ENCODE data around the gene NDUFAF7.

NDUFAF7 gene

DNA sequence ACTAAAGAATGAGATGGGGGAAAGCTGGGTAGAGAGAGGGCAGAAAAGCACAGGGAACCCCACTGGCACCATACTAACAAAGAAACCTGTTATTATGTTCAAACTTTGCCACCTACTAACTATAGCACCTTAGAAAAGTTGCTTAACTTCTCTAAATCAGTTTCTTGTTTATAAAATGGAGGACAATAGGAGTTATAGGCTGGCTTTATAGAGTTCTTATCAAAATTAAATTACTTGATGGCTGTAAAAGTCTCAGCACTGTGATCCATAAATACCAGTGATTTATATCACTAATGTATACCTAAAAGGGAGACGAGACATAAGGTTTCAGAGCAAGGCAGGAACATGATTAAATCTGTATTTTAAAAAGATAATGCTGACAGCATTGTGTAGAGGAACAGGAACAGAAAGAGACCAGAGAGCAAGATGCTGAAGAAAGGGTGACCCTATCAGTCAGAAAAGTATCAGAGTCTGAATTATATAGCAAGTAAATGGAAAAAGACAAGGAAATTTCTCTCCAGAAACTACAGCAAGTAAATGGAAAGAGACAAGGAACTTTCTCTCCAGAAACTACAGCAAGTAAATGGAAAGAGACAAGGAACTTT, 64.1 kb downstream of the NDUFAF7 start:
- H3K4me3 ChIP-seq (ENCODE audit: low read depth, low read length) = no peak overlapping the region
- no peak for DNase-seq (ENCODE audit: low read depth)
- TF ChIP-seq, protein P1, sequence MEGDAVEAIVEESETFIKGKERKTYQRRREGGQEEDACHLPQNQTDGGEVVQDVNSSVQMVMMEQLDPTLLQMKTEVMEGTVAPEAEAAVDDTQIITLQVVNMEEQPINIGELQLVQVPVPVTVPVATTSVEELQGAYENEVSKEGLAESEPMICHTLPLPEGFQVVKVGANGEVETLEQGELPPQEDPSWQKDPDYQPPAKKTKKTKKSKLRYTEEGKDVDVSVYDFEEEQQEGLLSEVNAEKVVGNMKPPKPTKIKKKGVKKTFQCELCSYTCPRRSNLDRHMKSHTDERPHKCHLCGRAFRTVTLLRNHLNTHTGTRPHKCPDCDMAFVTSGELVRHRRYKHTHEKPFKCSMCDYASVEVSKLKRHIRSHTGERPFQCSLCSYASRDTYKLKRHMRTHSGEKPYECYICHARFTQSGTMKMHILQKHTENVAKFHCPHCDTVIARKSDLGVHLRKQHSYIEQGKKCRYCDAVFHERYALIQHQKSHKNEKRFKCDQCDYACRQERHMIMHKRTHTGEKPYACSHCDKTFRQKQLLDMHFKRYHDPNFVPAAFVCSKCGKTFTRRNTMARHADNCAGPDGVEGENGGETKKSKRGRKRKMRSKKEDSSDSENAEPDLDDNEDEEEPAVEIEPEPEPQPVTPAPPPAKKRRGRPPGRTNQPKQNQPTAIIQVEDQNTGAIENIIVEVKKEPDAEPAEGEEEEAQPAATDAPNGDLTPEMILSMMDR (IDR thresholded peaks at IDR 0.05; ENCODE audit: low read depth, low read length, missing control alignments) = no peak

GRCh38 chr2:37297632-37298031, 66.2 kb downstream of the NDUFAF7 start:
- TF ChIP-seq, protein P1 (IDR thresholded peaks at IDR 0.05; ENCODE audit: low read depth, low read length, missing control alignments) = no peak
- no peak overlapping the region for H3K4me3 ChIP-seq (ENCODE audit: low read depth, low read length)
- DNase-seq (ENCODE audit: low read depth) = no peak

All from GM12864 (cell line).